K562 (cell line): ENCODE measurements around the gene PPFIA3. TPM values are rescaled to one million over a fixed set of nuclear protein-coding genes. Genes with fewer than 3 reads are reported as not detected.

Experiments
- ATF2 ChIP-seq: sonication (generic); formaldehyde crosslinking; IDR thresholded peaks from 2 replicates; pipeline ENCODE4 v1.8.1; 2022; ENCODE audit warnings: missing genetic modification reagents
- E2F5 ChIP-seq: sonication (generic); formaldehyde crosslinking; IDR thresholded peaks from 2 replicates; pipeline ENCODE4 v1.8.0; 2022; ENCODE audit warnings: mild to moderate bottlenecking, missing genetic modification reagents
- FOSL1 ChIP-seq: fragments of 200-800 bp; sonication (Bioruptor generic); conservative IDR thresholded peaks from 2 replicates; pipeline ENCODE4 v1.6.1; 2016; ENCODE audit warnings: missing genetic modification characterization, missing compliant biosample characterization
- GABPB2 ChIP-seq: fragments of 250-450 bp; sonication (Bioruptor Pico); conservative IDR thresholded peaks from 2 replicates; pipeline ENCODE4 v1.5.1; 2021; ENCODE audit warnings: mild to moderate bottlenecking
- HMGN3 ChIP-seq: IDR thresholded peaks from 2 replicates; pipeline ENCODE4 v1.6.1; 2011; ENCODE audit warnings: borderline replicate concordance, low read depth, mild to moderate bottlenecking, mixed read lengths, low read length; ENCODE audit not compliant: insufficient read length; ENCODE audit errors: extremely low read depth
- LEF1 ChIP-seq: fragments of 450-650 bp; IDR thresholded peaks from 2 replicates; pipeline ENCODE4 v1.6.1; 2016; ENCODE audit warnings: mild to moderate bottlenecking
- NCOA6 ChIP-seq: fragments of 450-650 bp; IDR thresholded peaks from 2 replicates; pipeline ENCODE4 v1.6.1; 2017; ENCODE audit warnings: mild to moderate bottlenecking
- NFIX ChIP-seq: fragments of 250-450 bp; sonication (Bioruptor Pico); IDR thresholded peaks from 2 replicates; pipeline ENCODE4 v1.4.0; 2020; ENCODE audit warnings: low read depth, mild to moderate bottlenecking, moderate library complexity
- PATZ1 ChIP-seq: fragments of 250-450 bp; sonication (Bioruptor Pico); IDR thresholded peaks from 2 replicates; pipeline ENCODE4 v1.5.0; 2020; ENCODE audit warnings: mild to moderate bottlenecking, borderline replicate concordance
- STAT6 ChIP-seq: sonication (generic); formaldehyde crosslinking; IDR thresholded peaks from 2 replicates; pipeline ENCODE4 v1.8.1; 2023; ENCODE audit warnings: mild to moderate bottlenecking, missing genetic modification reagents
- TBL1XR1 ChIP-seq, 2 experiments: IDR thresholded peaks; 2 replicates each; pipeline ENCODE4 v1.6.1; 2012; ENCODE audit warnings: improper control_type of control experiment in 2 of 2, low read length in 2 of 2, mild to moderate bottlenecking in 1 of 2
- ZBTB49 ChIP-seq: sonication (generic); formaldehyde crosslinking; IDR thresholded peaks from 2 replicates; pipeline ENCODE4 v1.8.0; 2022; ENCODE audit warnings: missing genetic modification reagents, mild to moderate bottlenecking, borderline replicate concordance
- ZNF121 ChIP-seq: sonication (generic); formaldehyde crosslinking; conservative IDR thresholded peaks from 2 replicates; pipeline ENCODE4 v1.8.0; 2022; ENCODE audit warnings: missing genetic modification reagents
- ZNF224 ChIP-seq: sonication (generic); formaldehyde crosslinking; IDR thresholded peaks from 2 replicates; pipeline ENCODE4 v1.8.0; 2022; ENCODE audit warnings: mild to moderate bottlenecking, missing genetic modification reagents
- ZNF239 ChIP-seq: fragments of 250-450 bp; sonication (Bioruptor Pico); IDR thresholded peaks from 2 replicates; pipeline ENCODE4 v1.4.0; 2020; ENCODE audit warnings: mild to moderate bottlenecking
- polyA plus RNA-seq, 8 experiments: library from polyadenylated mRNA; depleted of rRNA in 4 of 8; stranded (reverse) in 5 of 8; unstranded in 3 of 8; fragments of >200 nt; fragmentation: Nextera tagmentation in 2 of 8; fragmentation: Illumina TruSeq in 1 of 8; extraction: Ambion mirVana in 2 of 8; extraction: Trizol in 1 of 8; gene quantifications; 2 replicates each; pipeline versions ENCODE4 v1.2.1 to v1.2.3, GENCODE V29; 2011 to 2014; ENCODE audit warnings: inconsistent platforms in 1 of 8, missing spikeins in 1 of 8
- total RNA-seq, 7 experiments: library from RNA; depleted of rRNA in 6 of 7; stranded (reverse); fragments of >200 nt in 6 of 7; fragmentation: Illumina TruSeq in 2 of 7; extraction: Trizol in 2 of 7; gene quantifications; 2 replicates each; pipeline versions ENCODE4 v1.2.1 to v1.2.3, GENCODE V29; 2011 to 2021; ENCODE audit warnings: low replicate concordance in 1 of 7

The PPFIA3 gene
- total and polyA plus RNA-seq, 9 of the 15 experiments (the other 6 are each of a cell fraction or from before 2014, with no cell fraction given), result 0.10 to 53.0 (median 17.6) TPM

GRCh38 chr19:49106648-49107135 is 12.7 kb upstream of the PPFIA3 start (continued):
- TF ChIP-seq FOSL1 (tag) (no peak; the same call in 1 of the 2 replicates), PATZ1 (CRISPR knock-in tag) (no peak), ZNF239 (CRISPR knock-in tag) (no peak), NFIX (CRISPR knock-in tag) (no peak), ZBTB49 (CRISPR knock-in tag) (no peak), STAT6 (CRISPR knock-in tag) (no peak), TBL1XR1 (IDR thresholded peaks at IDR 0.05; ENCODE audit: low read length in 2 of 2) (no peak), ZNF121 (CRISPR knock-in tag) (no peak), ATF2 (CRISPR knock-in tag) (no peak), GABPB2 (CRISPR knock-in tag) (no peak), ZNF224 (no peak), NCOA6 (no peak), E2F5 (CRISPR knock-in tag) (0 out of 2 replicates have a peak, but pooled peaks have one; percentile 34), HMGN3 (no peak), LEF1 (no peak)
